HCT116 (cell line): Measurements from ENCODE around the gene COL9A2. TPM values are rescaled to one million over a fixed set of nuclear protein-coding genes. Genes with fewer than 3 reads are reported as not detected.

Experiments used
- ATAC-seq: fragments of 200-7000 bp; cut with Tn5 transposase; 2 replicates; pipeline ENCODE4 v1.9.1; 2020; ENCODE audit warnings: mild to moderate bottlenecking, moderate library complexity
- BruUV-seq: library from RNA; stranded (reverse); fragments of 400-500 nt; replicated peaks from 2 replicates; lab custom pipeline; 2021; lab: Mats Ljungman, UMichigan
- CTCF ChIA-PET: fragments of 300-600 bp; sonication (Branson Sonifier 250); formaldehyde crosslinking; loops from one replicate; lab custom pipeline; 2021; ENCODE audit warnings: antibody characterized with exemption; lab: Charles Lee
- POLR2A ChIA-PET: fragments of 300-600, 350-600 bp; sonication (Branson Sonifier 250); formaldehyde crosslinking; loops from one replicate; lab custom pipeline; 2021; ENCODE audit warnings: antibody characterized with exemption; lab: Charles Lee
- RAD21 ChIA-PET, 2 experiments: fragments of 300-600 bp; sonication (Branson Sonifier 250); formaldehyde crosslinking; loops; one replicate each; lab custom pipeline; 2023; ENCODE audit warnings: low total read pairs in 2 of 2; ENCODE audit not compliant: uncharacterized antibody in 2 of 2, unreplicated experiment in 2 of 2, low non-redundant PET in 1 of 2; lab: Charles Lee
- DNase-seq: peaks from one replicate; pipeline ENCODE4 v3.0.0-alpha.2; 2010; ENCODE audit warnings: low read depth, low spot score
- H2AFZ ChIP-seq: fragments of 200-600 bp; shearing (Covaris generic), sonication (generic); 2 replicates; pipeline ENCODE4 v1.6.1; 2017; ENCODE audit warnings: low read depth, mixed run types, mixed read lengths, antibody characterized with exemption, low read length; ENCODE audit not compliant: poor library complexity, severe bottlenecking
- H3K27ac ChIP-seq: 2 replicates; pipeline ENCODE4 v1.5.1; 2012; ENCODE audit warnings: low read depth, low read length
- H3K27me3 ChIP-seq: fragments of 200-600 bp; sonication (generic); 2 replicates; pipeline ENCODE4 v1.6.1; 2016; ENCODE audit warnings: mixed run types, low read length, mixed read lengths; ENCODE audit not compliant: insufficient read depth
- H3K36me3 ChIP-seq, 2 experiments: fragments of 200-500 bp in 1 of 2; fragments of 200-600 bp in 1 of 2; sonication (Bioruptor generic) in 1 of 2; sonication (generic) in 1 of 2; 2 replicates each; pipeline versions ENCODE4 v1.5.1 to v1.6.1; 2014 to 2016; ENCODE audit warnings: low read length in 2 of 2, inconsistent platforms in 1 of 2, mixed read lengths in 1 of 2, mixed run types in 1 of 2; ENCODE audit not compliant: insufficient read depth in 2 of 2, control insufficient read depth in 1 of 2
- H3K4me1 ChIP-seq, 2 experiments: fragments of 200-600 bp in 1 of 2; sonication (generic) in 1 of 2; 2 replicates each; pipeline versions ENCODE4 v1.5.1 to v1.6.1; 2012 to 2017; ENCODE audit warnings: low read length in 2 of 2, inconsistent platforms in 1 of 2, mild to moderate bottlenecking in 1 of 2, mixed read lengths in 1 of 2, mixed run types in 1 of 2, moderate library complexity in 1 of 2; ENCODE audit not compliant: insufficient read depth in 2 of 2, control insufficient read depth in 1 of 2
- H3K4me2 ChIP-seq: fragments of 200-600 bp; sonication (generic); 2 replicates; pipeline ENCODE4 v1.6.1; 2017; ENCODE audit warnings: mixed run types, low read length, mixed read lengths
- H3K4me3 ChIP-seq, 2 experiments: fragments of 200-600 bp in 1 of 2; sonication (generic) in 1 of 2; replicated peaks in 1 of 2; 2 replicates each; pipeline ENCODE4 v1.5.1; 2011 to 2016; ENCODE audit warnings: low read length in 2 of 2, control low read depth in 1 of 2, low read depth in 1 of 2, mild to moderate bottlenecking in 1 of 2, mixed read lengths in 1 of 2, mixed run types in 1 of 2
- H3K79me2 ChIP-seq: fragments of 200-600 bp; sonication (generic); 2 replicates; pipeline ENCODE4 v1.6.1; 2017; ENCODE audit warnings: mild to moderate bottlenecking, mixed run types, low read length, moderate library complexity, mixed read lengths; ENCODE audit not compliant: insufficient read depth
- H3K9ac ChIP-seq: fragments of 200-600 bp; sonication (generic); 2 replicates; pipeline ENCODE4 v1.6.1; 2016; ENCODE audit warnings: low read length, mixed read lengths
- H3K9me2 ChIP-seq: fragments of 200-600 bp; sonication (generic), shearing (Covaris generic); 2 replicates; pipeline ENCODE4 v1.6.1; 2017; ENCODE audit warnings: mixed run types, mild to moderate bottlenecking, moderate library complexity; ENCODE audit not compliant: insufficient read depth
- H3K9me3 ChIP-seq, 2 experiments: fragments of 200-500 bp in 1 of 2; fragments of 200-600 bp in 1 of 2; sonication (Bioruptor generic) in 1 of 2; sonication (generic) in 1 of 2; 2 replicates each; pipeline ENCODE4 v1.6.1; 2014 to 2017; ENCODE audit warnings: low read length in 2 of 2, mixed read lengths in 2 of 2, inconsistent platforms in 1 of 2, low read depth in 1 of 2, mild to moderate bottlenecking in 1 of 2, mixed run types in 1 of 2, moderate library complexity in 1 of 2; ENCODE audit not compliant: control insufficient read depth in 1 of 2, insufficient read depth in 1 of 2
- H4K20me1 ChIP-seq: fragments of 200-600 bp; sonication (generic), shearing (Covaris generic); 2 replicates; pipeline ENCODE4 v1.6.1; 2017; ENCODE audit warnings: mixed run types, mild to moderate bottlenecking, moderate library complexity; ENCODE audit not compliant: insufficient read depth
- CBX3 ChIP-seq: IDR thresholded peaks from 2 replicates; pipeline ENCODE4 v1.6.1; 2012; ENCODE audit warnings: low read depth
- CEBPB ChIP-seq: IDR thresholded peaks from 2 replicates; pipeline ENCODE4 v1.6.1; 2012; ENCODE audit warnings: low read depth
- CTCF ChIP-seq, 3 experiments: fragments of 200-600 bp in 1 of 3; sonication (generic) in 1 of 3; IDR thresholded peaks in 2 of 3; conservative IDR thresholded peaks in 1 of 3; 2 replicates each; pipeline ENCODE4 v1.5.1; 2012 to 2017; ENCODE audit warnings: low read depth in 2 of 3, low read length in 2 of 3, antibody characterized with exemption in 1 of 3, borderline replicate concordance in 1 of 3, control low read depth in 1 of 3, mild to moderate bottlenecking in 1 of 3, mixed read lengths in 1 of 3, mixed run types in 1 of 3, moderate library complexity in 1 of 3; ENCODE audit not compliant: insufficient read depth in 1 of 3
- EGR1 ChIP-seq: IDR thresholded peaks from 2 replicates; pipeline ENCODE4 v1.6.1; 2012; ENCODE audit warnings: low read depth
- ELF1 ChIP-seq: IDR thresholded peaks from 2 replicates; pipeline ENCODE4 v1.6.1; 2012; ENCODE audit warnings: low read depth, borderline replicate concordance
- EZH2 ChIP-seq: fragments of 200-600 bp; sonication (generic); IDR thresholded peaks from 2 replicates; pipeline ENCODE4 v1.6.1; 2017; ENCODE audit warnings: antibody characterized with exemption, mixed run types
- JUND ChIP-seq: IDR thresholded peaks from 2 replicates; pipeline ENCODE4 v1.6.1; 2012
- MAX ChIP-seq: IDR thresholded peaks from 2 replicates; pipeline ENCODE4 v1.6.1; 2012
- POLR2AphosphoS5 ChIP-seq: IDR thresholded peaks from 2 replicates; pipeline ENCODE4 v1.6.1; 2011; ENCODE audit warnings: mild to moderate bottlenecking, low read depth, low read length, moderate library complexity
- RAD21 ChIP-seq: IDR thresholded peaks from 2 replicates; pipeline ENCODE4 v1.6.1; 2012; ENCODE audit warnings: low read depth, mild to moderate bottlenecking
- SIN3A ChIP-seq: IDR thresholded peaks from 2 replicates; pipeline ENCODE4 v1.6.1; 2012; ENCODE audit warnings: low read depth
- SP1 ChIP-seq: IDR thresholded peaks from 2 replicates; pipeline ENCODE4 v1.6.1; 2012; ENCODE audit warnings: low read depth
- SRF ChIP-seq: IDR thresholded peaks from 2 replicates; pipeline ENCODE4 v1.6.1; 2012; ENCODE audit warnings: low read depth
- YY1 ChIP-seq: IDR thresholded peaks from 2 replicates; pipeline ENCODE4 v1.6.1; 2011; ENCODE audit warnings: low read length, low read depth, moderate library complexity, mild to moderate bottlenecking; ENCODE audit not compliant: insufficient replicate concordance; ENCODE audit errors: extremely low read depth
- ZBTB33 ChIP-seq: IDR thresholded peaks from 2 replicates; pipeline ENCODE4 v1.6.1; 2011; ENCODE audit warnings: mild to moderate bottlenecking, low read length, moderate library complexity; ENCODE audit not compliant: insufficient replicate concordance; ENCODE audit errors: extremely low read depth
- ZFX ChIP-seq: fragments of 450-650 bp; IDR thresholded peaks from 2 replicates; pipeline ENCODE4 v1.6.1; 2017
- intact Hi-C: fragments of 100-400 bp; cut with micrococcal nuclease; formaldehyde crosslinking; loops from 2 replicates; pipeline ENCODE4 v1.10.0; 2022
- total RNA-seq: library from RNA; stranded (reverse); gene quantifications from one replicate; pipeline ENCODE4 v1.2.1, GENCODE V29; 2021; ENCODE audit not compliant: unreplicated experiment

The COL9A2 gene
- total RNA-seq, 1 experiment from 2014 or later, result 2.4 TPM

GRCh38 chr1:40273547-40274166 lies 43.4 kb downstream of the COL9A2 start:
- Histone ChIP-seq H4K20me1 (no peaks in the 10 kb centered on the region), H3K36me3 (peaks cover 17 to 32% of the 10 kb centered on the region in 2 experiments; a peak in 3 of 4 replicates), H3K9ac (no peak overlapping the region), H3K27ac (no peak overlapping the region), H3K9me2 (no peaks in the 10 kb centered on the region), H3K4me1 (no peaks in the 10 kb centered on the region), H3K27me3 (no peaks in the 10 kb centered on the region), H3K4me2 (no peak overlapping the region), H3K4me3 (no peak overlapping the region), H2AFZ (no peak overlapping the region), H3K79me2 (peaks cover 12% of the 10 kb centered on the region; the same call in 1 of the 2 replicates)
- POLR2A ChIA-PET, result no interaction called here
- CTCF ChIA-PET, result no interaction called here
- BruUV-seq, result no TSS peak
- ATAC-seq, result no peak
- RAD21 ChIA-PET, result no interaction called here
- intact Hi-C loops, result no loop called here
- no peak for DNase-seq
- no peak for TF ChIP-seq CBX3
- TF ChIP-seq ZFX, result no peak
- TF ChIP-seq CTCF (IDR thresholded peaks at IDR 0.05 in 2 of 3, conservative IDR thresholded peaks at IDR 0.05 in 1 of 3; ENCODE audit: borderline replicate concordance in 1 of 3, insufficient read depth in 1 of 3, low read depth in 2 of 3, low read length in 2 of 3), result no peak
- no peak for TF ChIP-seq SRF
- TF ChIP-seq YY1, result no peak
- TF ChIP-seq EGR1, result no peak
- TF ChIP-seq POLR2AphosphoS5, result no peak
- TF ChIP-seq SP1, result no peak
- no peak for TF ChIP-seq CEBPB
- TF ChIP-seq ELF1, result no peak
- no peak for TF ChIP-seq SIN3A
- no peak for TF ChIP-seq EZH2
- no peak for TF ChIP-seq ZBTB33
- TF ChIP-seq MAX, result no peak
- no peak for TF ChIP-seq RAD21
- no peak for TF ChIP-seq JUND
- TF ChIP-seq, all 23 proteins: peak for 0
- no peaks in the 10 kb centered on the region for H3K9me3 ChIP-seq
